Right lobe of liver (tissue), 4 donors: ENCODE results near the gene CSF3R.

Experiments
- POLR2A ChIP-seq: fragments of 450-650 bp; IDR thresholded peaks from one replicate; pipeline ENCODE4 v1.6.1; 2017; ENCODE audit warnings: antibody characterized with exemption, mild to moderate bottlenecking
- TF ChIP-seq, protein P1 (sequence below), 4 donors: fragments of 200-600 bp in 3 of 4; fragments of 450-650 bp in 1 of 4; IDR thresholded peaks; one replicate each; pipeline versions ENCODE4 v1.5.1 to v1.8.0; 2016 to 2022; ENCODE audit warnings: antibody characterized with exemption in 4 of 4, mild to moderate bottlenecking in 2 of 4
- donor health status: DM: no; HTN: no; CAD: no.
- donor health status: DM: no; HTN: no; CAD: no.
- donor health status: DM: no; HTN: yes; CAD: no.

DNA sequence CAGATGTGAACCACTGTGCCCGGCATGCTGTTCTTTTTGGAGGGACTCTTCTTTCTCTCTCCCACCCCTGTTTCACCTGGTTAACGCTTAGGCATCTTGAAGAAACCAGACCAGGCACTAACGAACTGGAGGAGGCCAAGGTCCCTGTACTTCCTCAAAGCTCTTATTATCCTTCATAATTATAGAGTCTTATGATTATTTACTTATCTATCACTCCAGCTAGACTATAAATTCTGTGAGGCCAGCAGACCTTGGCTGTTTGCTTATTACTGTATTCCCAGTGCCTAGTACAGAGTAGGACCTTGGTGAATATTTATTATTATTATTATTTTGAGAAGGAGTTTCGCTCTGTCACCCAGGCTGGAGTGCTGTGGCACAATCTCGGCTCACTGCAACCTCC is 5.8 kb downstream of the CSF3R start:
- TF ChIP-seq, protein P1, sequence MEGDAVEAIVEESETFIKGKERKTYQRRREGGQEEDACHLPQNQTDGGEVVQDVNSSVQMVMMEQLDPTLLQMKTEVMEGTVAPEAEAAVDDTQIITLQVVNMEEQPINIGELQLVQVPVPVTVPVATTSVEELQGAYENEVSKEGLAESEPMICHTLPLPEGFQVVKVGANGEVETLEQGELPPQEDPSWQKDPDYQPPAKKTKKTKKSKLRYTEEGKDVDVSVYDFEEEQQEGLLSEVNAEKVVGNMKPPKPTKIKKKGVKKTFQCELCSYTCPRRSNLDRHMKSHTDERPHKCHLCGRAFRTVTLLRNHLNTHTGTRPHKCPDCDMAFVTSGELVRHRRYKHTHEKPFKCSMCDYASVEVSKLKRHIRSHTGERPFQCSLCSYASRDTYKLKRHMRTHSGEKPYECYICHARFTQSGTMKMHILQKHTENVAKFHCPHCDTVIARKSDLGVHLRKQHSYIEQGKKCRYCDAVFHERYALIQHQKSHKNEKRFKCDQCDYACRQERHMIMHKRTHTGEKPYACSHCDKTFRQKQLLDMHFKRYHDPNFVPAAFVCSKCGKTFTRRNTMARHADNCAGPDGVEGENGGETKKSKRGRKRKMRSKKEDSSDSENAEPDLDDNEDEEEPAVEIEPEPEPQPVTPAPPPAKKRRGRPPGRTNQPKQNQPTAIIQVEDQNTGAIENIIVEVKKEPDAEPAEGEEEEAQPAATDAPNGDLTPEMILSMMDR (IDR thresholded peaks at IDR 0.05), result no peak
- TF ChIP-seq POLR2A, result no peak
